NCI-H2227 treated with DMSO at 0.1 percent for 48 hours (cell line): ENCODE data around the gene TRIM17.

Experiments used
- DNase-seq: peaks from one replicate; lab custom pipeline; 2025; lab: John Stamatoyannopoulos, UW

TRIM17 gene

DNA sequence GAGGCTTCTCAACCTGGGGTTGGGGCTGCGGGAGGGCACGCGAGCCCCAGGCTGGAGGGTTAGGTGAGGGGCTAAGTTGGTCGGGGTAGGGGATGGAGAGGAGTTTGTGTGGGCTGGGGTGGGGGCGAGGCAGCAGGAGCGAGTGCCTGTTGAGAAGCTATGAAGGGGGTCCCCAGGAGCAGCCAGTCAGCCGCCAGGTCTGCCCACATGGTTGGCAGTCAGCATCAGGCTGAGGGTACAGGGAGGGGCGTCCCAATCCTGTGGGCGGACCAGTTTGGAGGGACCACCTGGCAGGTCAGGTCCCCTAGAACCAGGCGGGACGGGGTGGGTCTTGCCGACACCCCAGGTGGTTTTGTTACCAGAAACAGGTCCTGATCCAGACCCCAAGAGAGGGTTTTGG, 400 bp upstream of the TRIM17 start:
- no peak for DNase-seq

GRCh38 chr1:228415853-228416216, 826 bp downstream of the TRIM17 start:
- no peak for DNase-seq

DNA sequence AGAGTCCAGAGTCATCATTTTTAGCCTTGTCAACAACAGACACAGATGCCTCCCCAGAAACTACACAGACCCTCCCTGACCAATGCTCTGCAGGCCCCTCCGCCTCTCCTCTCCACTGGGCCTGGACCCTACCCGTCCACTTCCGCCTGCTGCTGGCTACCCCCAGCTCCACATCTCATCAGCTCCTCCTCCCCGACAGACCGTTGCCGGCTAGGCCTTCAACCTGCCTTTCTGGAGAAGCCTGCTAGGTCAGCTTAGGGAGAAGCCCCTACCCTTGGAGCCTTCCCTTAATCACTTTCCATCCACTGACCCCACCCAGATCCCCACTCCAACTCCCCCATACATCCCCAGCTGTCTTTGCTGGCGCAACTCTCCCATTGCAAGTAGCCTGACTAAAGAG, 1.4 kb downstream of the TRIM17 start:
- no peak for DNase-seq

- no peak for DNase-seq
These were observed 2.0 kb downstream of the TRIM17 start for GRCh38 chr1:228414511-228415211.

- DNase-seq, result no peak
These were observed 3.2 kb downstream of the TRIM17 start for GRCh38 chr1:228413241-228414010.

DNA sequence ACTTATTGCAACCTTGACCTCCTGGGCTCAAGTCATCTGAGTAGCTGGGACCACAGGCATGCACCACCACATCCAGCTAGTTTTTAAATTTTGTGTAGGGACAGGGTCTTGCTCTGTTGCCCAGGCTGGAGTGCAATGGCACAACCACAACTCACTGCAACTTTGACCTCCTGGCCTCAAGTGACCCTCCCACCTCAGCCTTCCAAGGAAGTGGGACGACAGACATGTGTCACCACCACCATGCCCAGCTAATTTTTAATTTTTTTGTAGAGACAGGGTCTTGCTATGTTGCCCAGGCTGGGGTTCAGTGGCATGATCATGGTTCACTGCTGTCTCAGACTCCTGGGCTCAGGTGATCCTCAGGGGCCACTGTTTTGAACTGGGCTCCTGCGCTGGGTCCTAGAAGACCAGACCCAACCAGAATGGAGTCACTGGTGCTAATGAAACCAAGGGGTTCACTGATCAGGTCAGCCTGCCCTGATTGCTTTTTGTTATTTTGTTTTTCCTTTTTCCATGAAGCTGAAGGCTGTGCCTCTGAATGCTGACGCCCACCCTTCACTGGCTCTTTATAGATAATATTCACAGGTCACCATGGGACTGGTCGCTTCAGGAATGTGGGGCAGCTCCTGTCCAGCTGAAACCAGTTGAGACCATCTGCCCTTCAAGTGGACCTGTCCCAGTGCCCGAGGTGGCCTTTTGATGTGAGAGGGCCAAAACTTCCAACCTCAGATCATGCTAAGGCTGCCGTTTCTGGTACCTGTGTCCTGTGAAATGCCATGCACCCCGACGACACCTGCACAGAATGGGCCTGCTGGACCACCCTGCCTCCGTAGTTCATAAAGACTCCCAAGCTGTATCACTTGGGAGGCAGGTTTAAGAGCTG, 4.9 kb downstream of the TRIM17 start:
- DNase-seq, result no peak

GRCh38 chr1:228411121-228411520, 5.5 kb downstream of the TRIM17 start:
- no peak for DNase-seq

GRCh38 chr1:228410671-228411070, 6.0 kb downstream of the TRIM17 start:
- DNase-seq, result no peak

DNA sequence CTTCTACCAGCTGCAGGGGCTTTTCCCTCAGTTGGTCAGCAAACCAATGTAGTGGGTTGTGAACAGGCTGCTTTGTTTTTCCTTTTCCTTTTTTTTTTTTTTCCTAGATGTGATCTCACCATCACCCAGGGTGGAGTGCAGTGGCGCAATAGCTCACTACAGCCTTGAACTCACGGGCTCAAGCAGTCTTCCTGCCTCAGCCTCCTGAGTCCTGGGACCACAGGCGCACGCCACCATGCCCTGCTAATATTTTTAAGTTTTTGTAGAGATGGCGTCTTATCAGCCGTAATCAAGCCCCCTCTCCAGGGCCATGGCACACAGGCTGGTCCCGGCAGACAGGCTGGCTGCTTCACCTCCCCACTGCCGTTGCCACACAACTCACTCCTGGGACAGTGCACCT, 6.6 kb downstream of the TRIM17 start:
- DNase-seq, result no peak

DNA sequence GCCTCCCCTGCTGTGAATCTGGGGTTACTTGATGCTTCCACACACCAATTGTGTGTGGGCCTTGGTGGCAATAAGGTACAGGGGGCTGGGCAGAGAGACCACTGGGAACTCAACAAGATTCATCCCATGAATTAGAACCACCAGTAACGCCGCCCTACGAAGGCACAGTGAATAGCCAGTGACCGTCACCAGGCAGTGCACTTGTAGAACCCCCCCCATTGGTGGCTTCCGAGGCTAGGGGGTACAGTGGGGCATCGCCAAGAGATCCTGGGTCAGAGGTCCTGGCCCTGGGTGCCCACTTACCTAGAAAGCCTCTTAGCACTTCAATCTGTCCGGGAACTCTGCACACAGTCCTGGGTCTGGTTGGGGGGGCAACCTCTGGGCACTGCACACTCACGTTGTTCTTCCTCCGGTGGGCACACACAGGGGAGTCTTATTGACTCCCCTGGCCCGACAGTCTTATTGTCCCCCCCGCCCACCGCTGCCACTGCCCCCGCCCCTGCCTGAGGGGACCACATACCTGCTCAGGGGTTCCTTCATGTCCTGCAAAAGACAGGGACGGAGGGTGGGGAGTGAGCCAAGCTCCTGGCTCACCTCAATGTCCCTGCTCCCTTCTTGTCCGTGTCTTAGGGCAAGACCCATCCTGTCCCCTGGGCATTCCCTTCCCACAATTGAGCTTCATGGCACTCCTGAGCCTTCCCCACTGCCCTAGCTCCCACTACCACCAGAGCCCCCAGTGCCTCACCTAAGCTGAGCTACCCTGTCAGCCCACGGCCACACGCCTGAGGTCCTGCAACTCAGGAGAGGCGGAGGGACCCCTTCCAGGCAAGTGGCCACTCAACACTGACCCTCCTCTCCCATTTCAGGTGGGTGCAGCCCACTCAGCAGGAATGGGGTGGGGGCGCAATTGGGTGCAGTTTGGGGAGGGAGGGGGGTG, 7.5 kb downstream of the TRIM17 start:
- DNase-seq, result no peak

GRCh38 chr1:228408041-228408868, 8.4 kb downstream of the TRIM17 start:
- no peak for DNase-seq

- DNase-seq, result no peak
These were observed 9.3 kb downstream of the TRIM17 start for GRCh38 chr1:228407106-228408040.

DNA sequence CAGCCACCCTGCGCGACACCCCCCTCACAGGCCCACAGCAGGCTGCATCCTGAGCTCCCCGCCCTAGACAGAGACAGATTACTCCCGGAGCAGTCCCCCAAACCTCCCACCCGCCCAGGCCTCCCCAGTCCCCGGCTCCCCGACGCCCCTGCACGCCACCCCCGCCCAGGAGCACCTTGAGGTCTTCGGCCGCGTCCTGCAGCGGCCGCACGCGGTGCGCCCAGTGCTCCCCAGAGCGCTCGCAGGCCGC, 10.8 kb downstream of the TRIM17 start:
- no peak for DNase-seq

- no peak for DNase-seq
These were observed 11.3 kb downstream of the TRIM17 start for GRCh38 chr1:228405200-228405978.

DNA sequence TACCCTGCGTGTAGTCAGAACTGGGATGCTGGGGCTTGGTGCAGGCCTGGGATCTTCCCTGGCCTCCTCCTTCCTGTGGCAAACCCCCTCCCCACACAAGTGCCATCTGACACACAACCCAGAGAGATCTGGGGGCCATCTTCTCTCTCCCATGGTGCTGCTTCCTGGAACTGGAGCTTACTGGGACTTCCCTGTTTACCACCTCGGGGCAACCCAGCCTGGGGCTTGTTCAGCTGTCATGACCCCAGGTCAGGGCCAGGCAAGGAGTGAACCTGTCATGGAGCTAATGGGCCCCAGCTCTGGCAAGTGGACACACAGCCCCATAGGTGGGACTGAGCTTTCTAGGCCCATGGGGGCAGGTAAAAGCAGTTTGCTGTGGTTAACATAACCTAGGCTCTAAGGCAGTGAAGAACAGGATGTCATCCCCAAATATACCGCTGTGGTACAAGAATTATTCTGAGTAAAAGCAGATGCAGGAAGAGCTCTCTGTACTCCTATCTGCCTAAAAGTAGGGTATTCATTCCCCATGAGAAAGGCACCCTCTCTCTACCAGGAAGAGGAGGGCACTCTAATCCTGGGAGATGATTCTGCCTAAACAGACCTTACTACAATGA, 12.4 kb downstream of the TRIM17 start:
- no peak for DNase-seq

GRCh38 chr1:228403231-228403631, 13.4 kb downstream of the TRIM17 start:
- DNase-seq, result no peak

DNA sequence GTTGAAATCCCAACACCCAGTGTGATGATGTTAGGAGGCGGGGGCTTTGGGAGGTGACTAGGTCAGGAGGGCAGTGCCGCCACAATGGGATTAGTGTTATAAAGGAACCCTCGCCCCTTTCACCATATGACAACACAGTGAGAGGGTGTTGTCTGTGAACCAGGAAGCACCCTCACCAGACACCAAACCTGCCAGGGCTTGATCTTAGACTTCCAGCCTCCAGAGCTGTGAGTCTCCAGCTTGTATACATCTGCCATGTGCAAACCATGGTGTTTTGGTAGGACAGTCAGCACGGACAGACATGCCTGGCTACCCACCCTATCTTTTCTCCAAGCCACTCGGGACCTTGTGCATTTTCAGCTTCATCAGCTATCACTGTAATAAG, 14.0 kb downstream of the TRIM17 start:
- DNase-seq, result no peak

DNA sequence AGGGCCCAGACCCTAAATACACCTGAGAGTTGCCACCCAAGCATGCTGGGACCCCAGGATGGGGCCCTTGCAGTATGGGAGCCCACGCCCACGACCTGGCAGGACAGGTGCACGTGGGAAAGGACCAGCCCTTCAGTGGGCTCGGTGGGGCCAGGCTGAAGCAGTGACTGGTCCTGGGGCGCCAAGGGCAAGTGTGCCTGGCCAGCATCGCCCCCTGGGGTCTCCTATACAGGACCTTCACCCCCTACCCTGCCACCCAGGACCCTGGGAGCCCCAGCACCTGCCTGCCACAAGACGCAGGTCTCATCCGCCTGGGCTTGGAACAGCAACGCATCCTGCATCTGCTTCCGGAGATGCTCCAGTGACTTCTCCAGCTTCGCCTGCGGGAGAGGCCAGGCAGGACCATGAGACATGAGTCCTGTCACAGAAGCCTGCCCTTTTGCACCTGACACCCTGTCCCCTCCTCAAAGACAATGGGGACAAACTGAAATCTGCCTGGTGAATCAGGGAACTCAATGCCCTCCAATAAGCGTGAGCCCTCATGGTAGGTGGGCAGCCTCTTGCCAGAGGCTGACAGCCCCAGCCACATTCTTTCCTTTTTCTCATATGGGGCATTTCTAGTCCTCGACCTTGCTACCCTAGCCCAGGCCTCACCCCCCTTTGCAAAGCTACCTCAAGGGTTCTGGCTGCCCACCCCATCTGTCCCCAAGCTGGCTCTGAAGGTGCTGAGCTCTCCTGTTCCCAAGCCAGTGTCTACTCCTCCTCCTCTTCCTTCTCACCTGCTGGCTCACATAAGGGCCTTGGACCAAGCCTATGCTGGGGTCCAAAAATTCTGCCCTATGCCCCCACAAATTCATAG, 14.7 kb downstream of the TRIM17 start:
- DNase-seq, result no peak
